HepG2 (cell line): ENCODE measurements around the gene EIF1AD. TPM values are rescaled to one million over a fixed set of nuclear protein-coding genes. Genes with fewer than 3 reads are reported as not detected.

Source experiments
- AGO2 ChIP-seq: fragments of 200-400 bp; formaldehyde crosslinking; optimal IDR thresholded peaks from 2 replicates; pipeline ENCODE3; 2017; ENCODE audit warnings: mild to moderate bottlenecking, low read depth, low read length, moderate library complexity
- ARNTL ChIP-seq: sonication (generic); formaldehyde crosslinking; IDR thresholded peaks from 2 replicates; pipeline ENCODE4 v1.4.0; 2020; ENCODE audit warnings: mild to moderate bottlenecking, missing genetic modification reagents
- ATF5 ChIP-seq: sonication (generic); formaldehyde crosslinking; IDR thresholded peaks from 2 replicates; pipeline ENCODE4 v1.4.0; 2020; ENCODE audit warnings: mild to moderate bottlenecking, low read depth, missing genetic modification reagents
- FOSL2 ChIP-seq: sonication (generic); formaldehyde crosslinking; IDR thresholded peaks from 2 replicates; pipeline ENCODE4 v1.4.0; 2020; ENCODE audit warnings: missing genetic modification reagents
- HES4 ChIP-seq: sonication (generic); formaldehyde crosslinking; IDR thresholded peaks from 2 replicates; pipeline ENCODE4 v1.9.0; 2021; ENCODE audit warnings: mild to moderate bottlenecking, missing genetic modification reagents, borderline replicate concordance
- HHEX ChIP-seq: IDR thresholded peaks from 2 replicates; pipeline ENCODE4 v1.6.1; 2016; ENCODE audit warnings: control low read depth
- HOXD1 ChIP-seq: sonication (generic); formaldehyde crosslinking; IDR thresholded peaks from 2 replicates; pipeline ENCODE4 v1.5.0; 2020; ENCODE audit warnings: missing genetic modification reagents
- MEIS2 ChIP-seq: sonication (generic); formaldehyde crosslinking; IDR thresholded peaks from 2 replicates; pipeline ENCODE4 v1.9.0; 2021; ENCODE audit warnings: mild to moderate bottlenecking, missing genetic modification reagents
- NCOA2 ChIP-seq: sonication (generic); formaldehyde crosslinking; IDR thresholded peaks from 2 replicates; pipeline ENCODE4 v1.8.0; 2022; ENCODE audit warnings: inconsistent platforms
- PAX8 ChIP-seq: sonication (generic); formaldehyde crosslinking; IDR thresholded peaks from 2 replicates; pipeline ENCODE4 v1.8.0; 2022; ENCODE audit warnings: mild to moderate bottlenecking, missing genetic modification reagents, borderline replicate concordance
- POGK ChIP-seq: sonication (generic); formaldehyde crosslinking; conservative IDR thresholded peaks from 2 replicates; pipeline ENCODE4 v1.8.0; 2022; ENCODE audit warnings: mild to moderate bottlenecking, moderate library complexity, missing genetic modification reagents
- POLR2A ChIP-seq, 2 experiments: IDR thresholded peaks; 2 replicates each; pipeline ENCODE4 v1.6.1; 2011; ENCODE audit warnings: low read depth in 2 of 2, low read length in 2 of 2, mild to moderate bottlenecking in 1 of 2, moderate library complexity in 1 of 2; ENCODE audit not compliant: insufficient read depth in 1 of 2
- PREB ChIP-seq: sonication (generic); formaldehyde crosslinking; IDR thresholded peaks from 2 replicates; pipeline ENCODE4 v1.4.0; 2020; ENCODE audit warnings: missing genetic modification reagents
- RFX3 ChIP-seq: IDR thresholded peaks from 2 replicates; pipeline ENCODE4 v1.6.1; 2016; ENCODE audit warnings: missing biosample characterization, missing genetic modification reagents
- ZBTB20 ChIP-seq: sonication (generic); formaldehyde crosslinking; IDR thresholded peaks from 2 replicates; pipeline ENCODE4 v1.8.1; 2023; ENCODE audit warnings: missing genetic modification reagents, low read depth, mild to moderate bottlenecking, borderline replicate concordance
- ZNF138 ChIP-seq: sonication (generic); formaldehyde crosslinking; IDR thresholded peaks from 2 replicates; pipeline ENCODE4 v1.5.0; 2020; ENCODE audit warnings: mild to moderate bottlenecking, low read depth, missing genetic modification reagents
- ZNF142 ChIP-seq: sonication (generic); formaldehyde crosslinking; IDR thresholded peaks from 2 replicates; pipeline ENCODE4 v1.4.0; 2020; ENCODE audit warnings: missing genetic modification reagents
- ZNF296 ChIP-seq: sonication (generic); formaldehyde crosslinking; conservative IDR thresholded peaks from 2 replicates; pipeline ENCODE4 v1.5.0; 2020; ENCODE audit warnings: mild to moderate bottlenecking, missing genetic modification reagents
- ZNF703 ChIP-seq: sonication (generic); formaldehyde crosslinking; IDR thresholded peaks from 2 replicates; pipeline ENCODE4 v1.5.1; 2020; ENCODE audit warnings: missing genetic modification reagents, mild to moderate bottlenecking, moderate library complexity, borderline replicate concordance
- ZNF878 ChIP-seq: sonication (generic); formaldehyde crosslinking; IDR thresholded peaks from 2 replicates; pipeline ENCODE4 v1.8.1; 2023; ENCODE audit warnings: mild to moderate bottlenecking, missing genetic modification reagents, moderate library complexity
- polyA plus RNA-seq, 8 experiments: library from polyadenylated mRNA; depleted of rRNA in 3 of 8; stranded (reverse) in 7 of 8; unstranded in 1 of 8; fragments of >200 nt; fragmentation: Illumina TruSeq in 4 of 8; extraction: Trizol in 4 of 8; gene quantifications; 2 replicates each; pipeline versions ENCODE4 v1.2.1 to v1.2.3, GENCODE V29; 2011 to 2016; ENCODE audit warnings: low read depth in 4 of 8, missing spikeins in 1 of 8, mixed read lengths in 1 of 8; ENCODE audit not compliant: insufficient read depth in 1 of 8
- total RNA-seq, 5 experiments: library from RNA; depleted of rRNA; stranded (reverse); fragments of >200 nt; fragmentation: Illumina TruSeq; extraction: Trizol; gene quantifications; 2 replicates each; pipeline ENCODE4 v1.2.3, GENCODE V29; 2016; ENCODE audit warnings: low read depth in 1 of 5

Gene EIF1AD
- total and polyA plus RNA-seq, 2 of the 13 experiments (the other 11 are each of a cell fraction or from before 2014, with no cell fraction given) = 18.2 to 30.8 TPM

- TF ChIP-seq ZNF142 (CRISPR knock-in tag) (no peak), HOXD1 (CRISPR knock-in tag) (0 out of 2 replicates have a peak, but pooled peaks have one; percentile 63), FOSL2 (CRISPR knock-in tag) (peak; percentile 47), POGK (CRISPR knock-in tag) (no peak; the same call in 1 of the 2 replicates), ZNF138 (CRISPR knock-in tag) (0 out of 2 replicates have a peak, but pooled peaks have one; percentile 72), AGO2 (peak; percentile 87), ARNTL (CRISPR knock-in tag) (no peak; the same call in 1 of the 2 replicates), RFX3 (CRISPR knock-in tag) (no peak; the same call in 1 of the 2 replicates), ZNF296 (CRISPR knock-in tag) (no peak), NCOA2 (no peak; the same call in 1 of the 2 replicates), ATF5 (no peak), HHEX (CRISPR knock-in tag) (no peak), PAX8 (CRISPR knock-in tag) (no peak), POLR2A (IDR thresholded peaks at IDR 0.05; ENCODE audit: insufficient read depth in 1 of 2, low read depth in 2 of 2, low read length in 2 of 2) (peak; percentile 88 to 95), ZBTB20 (CRISPR knock-in tag) (peak; percentile 41; the same call in 1 of the 2 replicates), PREB (CRISPR knock-in tag) (no peak), HES4 (CRISPR knock-in tag) (no peak), ZNF878 (CRISPR knock-in tag) (peak; percentile 70; the same call in 1 of the 2 replicates), ZNF703 (no peak), MEIS2 (CRISPR knock-in tag) (no peak; the same call in 1 of the 2 replicates)
Observed at GRCh38 chr11:65961267-65962140, 40.5 kb downstream of the EIF1AD start, which contains the start of gene SART1 (continued).
